Astrocyte (in vitro differentiated cells and primary cell): Measurements from ENCODE around the gene LRRC9. TPM values are rescaled to one million over a fixed set of nuclear protein-coding genes. Genes with fewer than 3 reads are reported as not detected.

Source experiments
- DNase-seq: peaks from one replicate; pipeline ENCODE4 v3.0.0-alpha.2; 2010; ENCODE audit warnings: low read depth
- FAIRE-seq: peaks from 2 replicates; lab custom pipeline; 2011; peaks lifted over from hg19 to GRCh38; lab: Jason Lieb, UNC
- H2AFZ ChIP-seq: 2 replicates; pipeline ENCODE4 v1.6.0; 2012; ENCODE audit warnings: low read depth, low read length, inconsistent platforms
- H3K27ac ChIP-seq: 2 replicates; pipeline ENCODE4 v1.5.1; 2011; ENCODE audit warnings: low read depth, low read length, inconsistent platforms
- H3K27me3 ChIP-seq: 2 replicates; pipeline ENCODE4 v1.6.0; 2011; ENCODE audit warnings: low read length, inconsistent platforms; ENCODE audit not compliant: insufficient read depth
- H3K36me3 ChIP-seq: 2 replicates; pipeline ENCODE4 v1.5.1; 2011; ENCODE audit warnings: low read length, inconsistent platforms; ENCODE audit not compliant: insufficient read depth
- H3K4me1 ChIP-seq: 2 replicates; pipeline ENCODE4 v1.5.1; 2011; ENCODE audit warnings: low read length, inconsistent platforms; ENCODE audit not compliant: insufficient read depth
- H3K4me2 ChIP-seq: 2 replicates; pipeline ENCODE4 v1.6.0; 2012; ENCODE audit warnings: low read length, inconsistent platforms
- H3K4me3 ChIP-seq: 2 replicates; pipeline ENCODE4 v1.5.1; 2011; ENCODE audit warnings: low read depth, mild to moderate bottlenecking, low read length, inconsistent platforms; ENCODE audit not compliant: insufficient read depth
- H3K79me2 ChIP-seq: 2 replicates; pipeline ENCODE4 v1.6.0; 2012; ENCODE audit warnings: mild to moderate bottlenecking, low read length, inconsistent platforms; ENCODE audit not compliant: insufficient read depth
- H3K9ac ChIP-seq: 2 replicates; pipeline ENCODE4 v1.6.0; 2012; ENCODE audit warnings: mild to moderate bottlenecking, low read length, inconsistent platforms
- H3K9me3 ChIP-seq: 2 replicates; pipeline ENCODE4 v1.5.1; 2012; ENCODE audit warnings: low read depth, mild to moderate bottlenecking, low read length, inconsistent platforms; ENCODE audit not compliant: insufficient read depth
- H4K20me1 ChIP-seq: 2 replicates; pipeline ENCODE4 v1.6.0; 2012; ENCODE audit warnings: low read length, inconsistent platforms; ENCODE audit not compliant: insufficient read depth
- H3K27ac Mint-ChIP-seq: one replicate; pipeline ENCODE4 v1.8.0; 2021; ENCODE audit warnings: mild to moderate bottlenecking, mixed read lengths; ENCODE audit not compliant: unreplicated experiment
- H3K27me3 Mint-ChIP-seq: one replicate; pipeline ENCODE4 v1.8.0; 2021; ENCODE audit warnings: low read depth, mixed read lengths; ENCODE audit not compliant: unreplicated experiment
- H3K36me3 Mint-ChIP-seq: one replicate; pipeline ENCODE4 v1.8.0; 2021; ENCODE audit warnings: low read depth, mixed read lengths; ENCODE audit not compliant: unreplicated experiment
- H3K4me1 Mint-ChIP-seq: one replicate; pipeline ENCODE4 v1.8.0; 2021; ENCODE audit warnings: low read depth, mixed read lengths; ENCODE audit not compliant: unreplicated experiment
- H3K4me3 Mint-ChIP-seq: one replicate; pipeline ENCODE4 v1.8.0; 2021; ENCODE audit warnings: mild to moderate bottlenecking, moderate library complexity, mixed read lengths; ENCODE audit not compliant: unreplicated experiment
- H3K9me3 Mint-ChIP-seq: one replicate; pipeline ENCODE4 v1.8.0; 2021; ENCODE audit warnings: mild to moderate bottlenecking, mixed read lengths; ENCODE audit not compliant: unreplicated experiment
- EZH2 ChIP-seq: IDR thresholded peaks from 2 replicates; pipeline ENCODE4 v1.6.1; 2012; ENCODE audit warnings: mild to moderate bottlenecking, low read length, inconsistent platforms; ENCODE audit not compliant: insufficient read depth
- total RNA-seq: library from RNA; stranded (reverse); gene quantifications from 2 replicates; pipeline ENCODE4 v1.2.1, GENCODE V29; 2021
- TF ChIP-seq, protein P1 (sequence below): IDR thresholded peaks from 2 replicates; pipeline ENCODE4 v1.5.1; 2011; ENCODE audit warnings: low read depth, mild to moderate bottlenecking, inconsistent platforms, low read length, moderate library complexity; ENCODE audit not compliant: insufficient read depth

Gene LRRC9
- total RNA-seq, 1 donor from 2014 or later: 0.05 TPM

DNA sequence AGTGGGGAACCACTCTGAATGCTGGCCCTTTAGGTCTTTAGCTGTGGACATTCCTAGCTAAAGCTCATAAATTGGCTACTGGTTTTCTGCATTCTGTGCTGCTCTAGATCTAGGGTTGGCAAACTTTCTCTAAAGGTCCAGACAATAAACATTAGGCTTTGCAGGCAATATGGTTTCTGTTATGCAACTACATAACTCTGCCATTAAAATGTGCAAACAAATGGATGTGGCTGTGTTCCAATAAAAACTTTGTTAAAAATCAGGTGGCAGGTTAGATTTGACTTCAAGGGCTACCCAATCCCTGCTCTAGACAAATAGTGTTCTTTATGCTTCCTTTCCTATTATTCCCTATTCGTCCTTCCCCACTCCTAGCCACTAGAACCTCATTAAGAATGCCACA, 6.8 kb upstream of the LRRC9 start:
- TF ChIP-seq, protein P1, sequence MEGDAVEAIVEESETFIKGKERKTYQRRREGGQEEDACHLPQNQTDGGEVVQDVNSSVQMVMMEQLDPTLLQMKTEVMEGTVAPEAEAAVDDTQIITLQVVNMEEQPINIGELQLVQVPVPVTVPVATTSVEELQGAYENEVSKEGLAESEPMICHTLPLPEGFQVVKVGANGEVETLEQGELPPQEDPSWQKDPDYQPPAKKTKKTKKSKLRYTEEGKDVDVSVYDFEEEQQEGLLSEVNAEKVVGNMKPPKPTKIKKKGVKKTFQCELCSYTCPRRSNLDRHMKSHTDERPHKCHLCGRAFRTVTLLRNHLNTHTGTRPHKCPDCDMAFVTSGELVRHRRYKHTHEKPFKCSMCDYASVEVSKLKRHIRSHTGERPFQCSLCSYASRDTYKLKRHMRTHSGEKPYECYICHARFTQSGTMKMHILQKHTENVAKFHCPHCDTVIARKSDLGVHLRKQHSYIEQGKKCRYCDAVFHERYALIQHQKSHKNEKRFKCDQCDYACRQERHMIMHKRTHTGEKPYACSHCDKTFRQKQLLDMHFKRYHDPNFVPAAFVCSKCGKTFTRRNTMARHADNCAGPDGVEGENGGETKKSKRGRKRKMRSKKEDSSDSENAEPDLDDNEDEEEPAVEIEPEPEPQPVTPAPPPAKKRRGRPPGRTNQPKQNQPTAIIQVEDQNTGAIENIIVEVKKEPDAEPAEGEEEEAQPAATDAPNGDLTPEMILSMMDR: no peak
- no peak for TF ChIP-seq EZH2
- Histone ChIP-seq H3K27me3 (no peaks in the 10 kb centered on the region), H3K4me3 (no peak overlapping the region), H3K9ac (no peak overlapping the region), H4K20me1 (no peaks in the 10 kb centered on the region), H3K9me3 (no peaks in the 10 kb centered on the region), H3K79me2 (no peaks in the 10 kb centered on the region), H3K4me2 (no peak overlapping the region), H3K27ac (no peak overlapping the region), H2AFZ (no peak overlapping the region), H3K36me3 (no peaks in the 10 kb centered on the region), H3K4me1 (no peaks in the 10 kb centered on the region)
- FAIRE-seq (no peak), DNase-seq (no peak)
- Mint-ChIP-seq H3K27ac (no peak overlapping the region), H3K4me3 (no peak overlapping the region), H3K9me3 (no peaks in the 10 kb centered on the region), H3K36me3 (no peaks in the 10 kb centered on the region), H3K4me1 (no peaks in the 10 kb centered on the region), H3K27me3 (peaks cover 2% of the 10 kb centered on the region)

DNA sequence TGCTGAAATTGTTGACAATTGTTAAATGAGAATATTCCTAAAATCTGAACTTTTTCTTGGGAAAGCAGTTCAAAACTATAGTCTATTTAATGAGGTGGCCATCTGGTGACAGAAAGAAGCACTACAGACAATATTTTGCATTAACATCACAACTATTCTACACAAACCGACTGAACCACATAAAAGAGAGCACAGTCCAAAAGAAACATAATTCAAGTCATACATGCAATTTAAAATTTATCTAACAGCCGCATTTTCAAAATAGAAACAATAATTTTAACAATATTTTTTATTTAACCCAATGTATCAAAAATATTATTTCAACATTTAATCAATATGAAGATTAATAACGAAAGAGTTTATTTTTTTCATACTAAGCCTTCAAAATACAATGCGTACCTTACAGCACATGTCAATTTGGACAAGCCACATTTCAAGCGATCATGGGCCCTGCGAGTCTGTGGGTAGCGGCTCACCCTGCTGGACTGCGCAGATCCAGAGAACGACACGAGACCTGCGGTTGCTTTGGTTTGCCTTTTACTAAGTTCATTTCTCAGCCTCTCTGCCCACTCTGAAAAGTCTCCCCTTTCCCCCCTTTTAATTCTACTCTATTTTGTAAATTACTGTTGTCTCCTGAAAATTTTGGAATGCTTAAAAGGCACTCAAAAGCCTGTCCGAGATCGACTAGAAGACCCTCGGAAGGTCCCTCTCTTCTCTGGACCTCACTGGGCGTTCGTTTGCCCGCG, 947 bp upstream of the LRRC9 start:
- Mint-ChIP-seq H3K9me3 (no peaks in the 10 kb centered on the region), H3K36me3 (no peaks in the 10 kb centered on the region), H3K27me3 (peaks cover 2% of the 10 kb centered on the region), H3K4me3 (peak overlapping the region; percentile 84), H3K4me1 (no peaks in the 10 kb centered on the region), H3K27ac (no peak overlapping the region)
- Histone ChIP-seq H2AFZ (peak overlapping the region; percentile 88), H3K27ac (no peak overlapping the region), H3K4me1 (peaks cover 5% of the 10 kb centered on the region), H4K20me1 (no peaks in the 10 kb centered on the region), H3K79me2 (no peaks in the 10 kb centered on the region), H3K4me3 (peak overlapping the region; percentile 62), H3K9ac (peak overlapping the region; percentile 62), H3K4me2 (peak overlapping the region; percentile 95), H3K9me3 (no peaks in the 10 kb centered on the region), H3K36me3 (no peaks in the 10 kb centered on the region), H3K27me3 (peaks cover 5% of the 10 kb centered on the region)
- no peak for TF ChIP-seq EZH2
- TF ChIP-seq, protein P1: peak; percentile 45
- DNase-seq: peak; percentile 35
- FAIRE-seq: peak; percentile 47

DNA sequence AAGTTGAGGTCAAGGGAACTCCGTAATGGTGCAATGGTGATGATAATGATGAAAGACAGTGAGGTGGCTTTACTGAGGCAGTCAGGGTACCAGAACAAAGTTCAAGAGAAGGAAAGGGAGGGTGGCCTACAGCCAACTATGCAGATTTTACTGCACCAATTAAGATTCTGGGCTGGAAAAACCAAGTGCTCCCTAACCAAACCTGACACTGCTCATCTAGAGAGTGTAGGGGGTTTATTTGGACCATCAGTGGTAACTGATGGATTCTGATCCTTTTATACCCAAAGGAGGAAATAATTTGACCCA, 387 bp downstream of the LRRC9 start:
- no peak overlapping the region for H3K9ac ChIP-seq
- H3K27me3 Mint-ChIP-seq: peaks cover 2% of the 10 kb centered on the region
- H3K27ac ChIP-seq: no peak overlapping the region
- H3K36me3 Mint-ChIP-seq: no peaks in the 10 kb centered on the region
- no peaks in the 10 kb centered on the region for H4K20me1 ChIP-seq
- H3K79me2 ChIP-seq: no peaks in the 10 kb centered on the region
- no peaks in the 10 kb centered on the region for H3K4me1 Mint-ChIP-seq
- peaks cover 5% of the 10 kb centered on the region for H3K27me3 ChIP-seq
- FAIRE-seq: no peak
- H3K9me3 Mint-ChIP-seq: no peaks in the 10 kb centered on the region
- H3K4me3 Mint-ChIP-seq: peak overlapping the region; percentile 74
- DNase-seq: no peak
- TF ChIP-seq, protein P1: no peak
- TF ChIP-seq EZH2: no peak
- no peaks in the 10 kb centered on the region for H3K36me3 ChIP-seq
- H3K4me1 ChIP-seq: peaks cover 5% of the 10 kb centered on the region
- no peak overlapping the region for H3K4me3 ChIP-seq
- H2AFZ ChIP-seq: no peak overlapping the region
- H3K9me3 ChIP-seq: no peaks in the 10 kb centered on the region
- H3K27ac Mint-ChIP-seq: no peak overlapping the region
- peak overlapping the region; percentile 95 for H3K4me2 ChIP-seq
